Panc1 (cell line): ENCODE results near the gene CARMIL3.
"Not testable (repeated sequence)": the region's sequence is repeated elsewhere in the genome, so short reads cannot be mapped to it uniquely, and the experiment has no call there.

ENCODE experiments used
- POLR2AphosphoS5 ChIP-seq: IDR thresholded peaks from 2 replicates; pipeline ENCODE4 v1.6.1; 2012; ENCODE audit warnings: mild to moderate bottlenecking, low read depth, low read length, moderate library complexity
- TF ChIP-seq, protein P1 (sequence below): fragments of 450-650 bp; IDR thresholded peaks from 2 replicates; pipeline ENCODE4 v1.5.1; 2017; ENCODE audit warnings: mild to moderate bottlenecking

DNA sequence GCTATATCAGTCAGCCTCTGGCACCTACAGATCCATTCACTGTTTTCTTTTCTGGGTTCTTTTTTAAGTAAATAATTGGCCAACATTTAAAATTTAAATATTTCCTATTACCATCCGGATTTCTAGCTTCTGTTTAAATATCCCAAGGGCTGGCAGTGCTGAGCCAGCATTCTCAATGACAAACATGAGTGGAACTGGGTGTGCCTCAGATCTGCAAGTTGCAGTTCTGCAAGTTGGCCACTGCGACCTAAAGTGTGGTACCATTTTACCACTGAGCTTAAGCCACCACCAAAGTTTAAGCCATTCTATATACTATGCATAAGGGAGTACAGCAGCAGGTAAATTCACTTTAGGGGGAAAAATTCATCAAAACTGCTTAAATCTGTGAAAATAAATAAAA lies 31.9 kb upstream of the CARMIL3 start:
- TF ChIP-seq POLR2AphosphoS5: not testable (repeated sequence)
- TF ChIP-seq, protein P1, sequence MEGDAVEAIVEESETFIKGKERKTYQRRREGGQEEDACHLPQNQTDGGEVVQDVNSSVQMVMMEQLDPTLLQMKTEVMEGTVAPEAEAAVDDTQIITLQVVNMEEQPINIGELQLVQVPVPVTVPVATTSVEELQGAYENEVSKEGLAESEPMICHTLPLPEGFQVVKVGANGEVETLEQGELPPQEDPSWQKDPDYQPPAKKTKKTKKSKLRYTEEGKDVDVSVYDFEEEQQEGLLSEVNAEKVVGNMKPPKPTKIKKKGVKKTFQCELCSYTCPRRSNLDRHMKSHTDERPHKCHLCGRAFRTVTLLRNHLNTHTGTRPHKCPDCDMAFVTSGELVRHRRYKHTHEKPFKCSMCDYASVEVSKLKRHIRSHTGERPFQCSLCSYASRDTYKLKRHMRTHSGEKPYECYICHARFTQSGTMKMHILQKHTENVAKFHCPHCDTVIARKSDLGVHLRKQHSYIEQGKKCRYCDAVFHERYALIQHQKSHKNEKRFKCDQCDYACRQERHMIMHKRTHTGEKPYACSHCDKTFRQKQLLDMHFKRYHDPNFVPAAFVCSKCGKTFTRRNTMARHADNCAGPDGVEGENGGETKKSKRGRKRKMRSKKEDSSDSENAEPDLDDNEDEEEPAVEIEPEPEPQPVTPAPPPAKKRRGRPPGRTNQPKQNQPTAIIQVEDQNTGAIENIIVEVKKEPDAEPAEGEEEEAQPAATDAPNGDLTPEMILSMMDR: peak; percentile 26; the same call in 1 of the 2 replicates
